NCI-H748 (cell line): ENCODE data around the gene UNKL.
"Not testable (repeated sequence)": the region's sequence is repeated elsewhere in the genome, so short reads cannot be mapped to it uniquely, and the experiment has no call there.

Source experiments
- DNase-seq: peaks from one replicate; lab custom pipeline; 2025; ENCODE audit not compliant: unreplicated experiment; lab: John Stamatoyannopoulos, UW

Gene UNKL

GRCh38 chr16:1446296-1447080, 32.0 kb upstream of the UNKL start:
- no peak for DNase-seq

- DNase-seq = no peak
Measured at GRCh38 chr16:1445518-1446203, 31.2 kb upstream of the UNKL start.

GRCh38 chr16:1444730-1445517, 30.4 kb upstream of the UNKL start:
- DNase-seq = no peak

- DNase-seq = no peak
Measured at GRCh38 chr16:1443980-1444729, 29.7 kb upstream of the UNKL start, which contains the start of gene CCDC154. TSS of gene CCDC154 (minus strand) at chr16:1444556. CDS start at chr16:1444322, 234 bp downstream.

- no peak for DNase-seq
Measured at GRCh38 chr16:1443403-1443973, 29.0 kb upstream of the UNKL start.

GRCh38 chr16:1442697-1443096, 28.2 kb upstream of the UNKL start:
- no peak for DNase-seq

GRCh38 chr16:1441391-1441829, 26.9 kb upstream of the UNKL start:
- no peak for DNase-seq

GRCh38 chr16:1439699-1440074, 25.2 kb upstream of the UNKL start:
- DNase-seq = not testable (repeated sequence)

- no peak for DNase-seq
Measured at GRCh38 chr16:1439058-1439698, 24.7 kb upstream of the UNKL start.

- DNase-seq = no peak
Measured at GRCh38 chr16:1438229-1439057, 23.9 kb upstream of the UNKL start.

- DNase-seq = no peak
Measured at GRCh38 chr16:1437606-1438005, 23.1 kb upstream of the UNKL start.

GRCh38 chr16:1436731-1437355, 22.3 kb upstream of the UNKL start:
- DNase-seq = no peak

- no peak for DNase-seq
Measured at GRCh38 chr16:1435921-1436697, 21.6 kb upstream of the UNKL start.

GRCh38 chr16:1434644-1435592, 20.4 kb upstream of the UNKL start:
- no peak for DNase-seq

GRCh38 chr16:1433756-1434155, 19.3 kb upstream of the UNKL start:
- DNase-seq = no peak

- no peak for DNase-seq
Measured at GRCh38 chr16:1433263-1433560, 18.7 kb upstream of the UNKL start.
